Fibroblast of upper back skin (primary cell): Measurements from ENCODE around the gene TNS1.
"Not testable (repeated sequence)": the region's sequence is repeated elsewhere in the genome, so short reads cannot be mapped to it uniquely, and the experiment has no call there.

Experiments used
- DNase-seq: peaks from one replicate; pipeline ENCODE4 v3.0.0-alpha.2; 2013

The TNS1 gene

DNA sequence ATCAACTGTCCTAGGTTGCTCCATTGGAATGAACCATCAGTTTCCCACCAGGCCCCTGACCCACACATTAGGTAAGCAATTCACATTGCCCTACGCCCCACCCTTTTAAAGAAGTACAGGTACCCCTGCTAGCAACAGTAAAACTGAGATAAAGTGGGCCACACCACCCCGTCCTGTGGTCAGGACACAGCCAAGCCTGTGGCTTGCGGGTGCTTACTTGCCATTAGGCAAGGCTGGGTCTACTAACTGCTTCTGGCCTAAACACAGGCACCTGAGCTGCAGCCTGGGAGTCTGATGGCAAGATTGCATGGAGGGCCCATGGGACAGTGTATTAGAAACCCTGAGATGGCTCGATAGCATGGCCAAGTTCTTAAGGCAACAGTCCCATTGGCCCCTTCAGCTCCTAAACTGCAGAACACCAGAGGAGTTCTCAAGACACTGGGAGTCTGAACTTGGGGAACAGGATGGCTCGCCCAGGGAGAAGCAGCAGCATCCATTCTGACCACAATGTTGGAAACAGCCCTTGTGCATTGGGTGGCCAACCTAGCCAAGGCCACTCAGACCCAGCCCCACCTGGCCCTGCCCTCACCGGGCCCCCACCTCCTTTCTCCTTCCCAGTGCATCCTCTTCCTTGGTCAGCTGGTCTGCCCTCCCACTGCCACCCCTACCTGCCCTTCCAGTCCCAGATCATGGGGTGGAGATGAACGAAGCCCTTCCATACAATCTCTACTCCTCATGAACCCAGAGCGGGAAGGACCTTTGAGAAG is 177.1 kb downstream of the TNS1 start:
- DNase-seq = no peak

GRCh38 chr2:217824223-217824622 is 178.6 kb downstream of the TNS1 start:
- DNase-seq = no peak

DNA sequence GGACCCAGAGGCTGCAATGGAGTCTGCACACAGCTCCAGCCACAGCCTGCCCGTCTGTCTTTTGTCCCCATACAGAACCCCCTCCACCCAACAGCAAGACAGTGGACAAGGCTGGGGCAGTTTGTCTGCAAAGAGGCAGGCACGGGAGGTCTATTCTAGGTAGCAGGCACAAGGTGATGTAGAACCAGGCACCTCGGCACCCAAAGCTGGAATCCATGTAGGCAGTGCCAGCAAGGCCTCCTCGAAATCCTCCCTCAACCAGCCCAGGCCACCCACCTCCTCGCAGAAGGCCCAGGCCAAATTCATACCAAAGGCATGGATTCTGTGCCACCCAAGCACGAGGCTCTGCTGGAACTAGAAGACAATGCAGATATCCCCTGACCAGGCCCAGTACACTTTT is 179.2 kb downstream of the TNS1 start:
- DNase-seq = no peak

- no peak for DNase-seq
Observed at GRCh38 chr2:217822296-217823252, 180.2 kb downstream of the TNS1 start.

DNA sequence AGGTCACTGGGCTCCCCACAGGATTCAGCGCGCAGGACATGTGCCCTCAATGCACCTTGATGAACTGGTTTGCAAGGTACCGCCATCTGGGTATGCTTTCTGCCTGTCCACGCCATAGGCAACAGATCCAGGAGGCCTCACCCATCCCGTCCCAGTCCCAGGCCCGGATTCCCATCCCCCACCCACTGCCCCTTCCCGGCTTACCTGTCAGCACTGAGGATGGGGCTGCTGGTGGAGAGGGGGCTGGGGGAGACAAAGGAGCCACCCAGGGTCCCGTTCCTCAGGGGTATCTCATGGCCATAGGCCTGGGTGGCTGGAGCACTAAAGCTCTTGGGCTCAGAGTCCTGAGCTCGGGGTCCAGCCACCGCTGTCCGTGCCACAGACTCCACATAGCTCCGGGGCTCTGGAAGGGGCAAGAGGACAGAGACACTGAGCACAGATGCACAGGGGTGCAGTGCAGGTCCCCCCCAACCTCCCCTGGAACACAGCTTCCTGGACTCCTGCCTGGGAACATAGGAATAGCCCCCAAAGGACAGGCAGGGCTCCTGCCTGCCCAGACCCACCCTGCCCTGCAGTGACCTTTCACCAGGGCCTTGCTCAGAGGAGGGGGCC is 181.2 kb downstream of the TNS1 start:
- DNase-seq = no peak

GRCh38 chr2:217820904-217821303 is 181.9 kb downstream of the TNS1 start:
- DNase-seq = no peak

DNA sequence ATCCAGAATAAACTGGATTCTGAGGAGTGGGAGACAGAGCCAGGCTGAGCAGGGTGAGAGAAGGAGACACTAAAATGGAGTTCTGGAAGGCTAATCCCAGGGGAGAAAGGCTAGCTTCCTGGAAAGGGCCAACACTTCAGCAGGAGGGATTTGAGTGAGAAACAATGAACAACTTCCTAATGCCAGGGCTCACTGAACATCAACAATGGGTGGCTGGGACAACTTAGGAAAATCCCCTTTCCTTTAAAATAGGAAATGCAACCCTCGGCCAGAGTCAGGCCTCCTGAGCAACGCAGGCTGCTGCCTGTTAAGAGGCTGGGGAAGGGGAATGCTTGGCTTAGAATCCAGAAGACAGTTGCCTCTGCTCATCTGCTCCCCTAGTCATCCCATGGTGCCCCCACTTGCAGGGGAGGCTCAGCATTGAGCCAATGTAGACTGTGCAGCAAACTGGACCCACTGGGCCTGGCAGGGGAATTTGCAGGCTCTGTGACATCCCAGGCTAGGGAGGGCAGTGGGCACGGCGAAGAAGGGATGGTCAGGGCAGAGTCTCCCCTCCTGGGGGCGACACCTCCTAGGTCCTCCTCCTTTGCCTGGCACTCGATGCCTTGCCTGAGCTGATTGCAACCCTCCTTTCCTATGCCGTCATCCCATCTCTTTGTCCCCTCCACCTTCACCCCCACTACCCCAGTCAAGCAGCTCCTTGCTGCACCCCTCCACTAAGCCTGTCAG is 182.5 kb downstream of the TNS1 start:
- DNase-seq = no peak

DNA sequence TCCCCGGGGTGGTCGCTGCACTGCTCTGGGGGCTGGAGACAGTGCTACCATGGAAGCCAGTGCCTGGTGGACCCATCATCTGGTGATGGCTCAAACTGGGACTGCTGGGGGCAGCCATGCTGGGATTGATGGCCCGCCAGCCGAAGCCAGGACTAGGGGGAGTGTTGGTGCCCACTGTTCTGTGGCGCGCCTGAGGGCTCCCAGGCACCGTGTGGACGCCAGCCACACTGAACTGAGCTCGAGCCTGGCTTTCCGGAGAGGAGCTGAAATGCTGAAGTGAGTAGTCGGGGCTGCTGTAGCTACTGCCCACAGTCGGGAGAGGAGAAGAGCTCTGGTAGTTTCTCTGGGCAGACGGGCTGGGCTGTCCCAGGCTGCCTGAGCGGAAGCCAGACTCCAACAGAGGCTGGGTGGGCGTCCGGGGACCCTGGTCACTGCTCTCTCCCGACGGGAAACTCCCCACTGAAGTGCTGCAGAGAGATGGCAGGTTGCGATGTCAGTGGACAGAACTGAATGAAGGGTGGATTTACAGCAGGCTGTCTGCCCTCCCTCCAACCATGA is 184.4 kb downstream of the TNS1 start:
- DNase-seq = no peak

DNA sequence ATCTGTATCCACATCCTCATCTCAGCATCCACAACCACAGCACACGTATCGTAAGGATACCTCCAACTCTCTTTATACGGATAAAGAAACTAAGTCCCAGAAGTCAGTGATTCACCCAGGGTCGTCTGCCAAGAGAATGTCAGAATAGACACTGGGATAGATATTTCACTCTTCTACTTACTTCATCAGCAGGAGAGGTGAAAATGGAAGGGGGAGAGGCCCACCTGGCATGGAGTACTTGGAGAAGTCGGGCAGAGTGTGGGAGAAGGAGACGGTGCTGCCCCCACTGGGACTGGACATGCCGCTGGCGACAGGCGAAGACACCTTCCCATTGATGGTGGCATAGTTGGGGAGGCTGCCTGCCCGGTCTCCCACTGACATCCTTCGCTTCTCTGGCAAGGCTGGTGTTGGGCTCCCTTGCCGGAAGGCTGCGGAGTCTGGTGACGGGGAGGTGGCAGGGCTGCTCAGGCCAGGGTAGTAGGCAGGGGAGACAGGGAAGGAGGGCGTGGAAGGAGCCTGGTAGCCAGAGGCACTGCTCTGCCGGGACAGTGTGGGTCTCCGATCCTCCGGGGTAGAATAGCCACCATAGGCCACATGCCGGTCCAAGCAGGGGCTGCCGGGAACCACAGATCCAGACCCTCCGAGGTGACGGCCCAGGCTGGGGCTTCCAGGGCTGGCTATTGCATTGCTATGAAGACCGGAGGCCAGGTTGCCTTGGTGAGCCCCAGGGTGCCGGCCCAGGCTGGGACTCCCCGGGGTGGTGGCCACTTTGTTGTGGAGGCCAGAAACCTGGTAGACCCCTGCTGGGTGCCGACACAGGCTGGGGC is 185.1 kb downstream of the TNS1 start:
- DNase-seq = peak; percentile 25

DNA sequence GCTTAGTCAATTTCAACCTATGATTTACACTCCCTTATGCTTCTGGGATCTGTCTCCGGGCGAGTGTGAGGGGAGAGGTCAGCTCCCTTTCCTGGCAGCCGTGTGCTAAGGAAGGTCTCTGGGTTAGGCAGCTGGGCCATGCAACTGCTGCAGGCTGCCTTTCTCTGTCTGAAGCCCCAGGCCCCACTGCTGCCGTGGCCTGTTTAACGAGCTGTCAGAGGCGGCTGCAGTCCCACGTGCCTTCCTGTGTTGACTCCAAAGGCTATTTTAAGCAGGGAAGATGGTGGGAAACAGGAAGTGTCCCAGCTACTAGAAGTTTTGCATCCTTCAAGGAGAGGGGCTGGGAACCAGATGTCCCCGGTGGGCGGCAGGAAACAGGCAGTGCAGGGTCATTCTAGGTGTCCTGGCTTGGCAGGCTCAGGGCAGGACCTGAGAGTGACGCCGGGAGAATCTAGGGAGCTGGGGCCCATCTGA is 186.4 kb downstream of the TNS1 start:
- DNase-seq = no peak

- DNase-seq = no peak
Observed at GRCh38 chr2:217813828-217814227, 189.0 kb downstream of the TNS1 start.

- no peak for DNase-seq
Observed at GRCh38 chr2:217812170-217812569, 190.6 kb downstream of the TNS1 start.

DNA sequence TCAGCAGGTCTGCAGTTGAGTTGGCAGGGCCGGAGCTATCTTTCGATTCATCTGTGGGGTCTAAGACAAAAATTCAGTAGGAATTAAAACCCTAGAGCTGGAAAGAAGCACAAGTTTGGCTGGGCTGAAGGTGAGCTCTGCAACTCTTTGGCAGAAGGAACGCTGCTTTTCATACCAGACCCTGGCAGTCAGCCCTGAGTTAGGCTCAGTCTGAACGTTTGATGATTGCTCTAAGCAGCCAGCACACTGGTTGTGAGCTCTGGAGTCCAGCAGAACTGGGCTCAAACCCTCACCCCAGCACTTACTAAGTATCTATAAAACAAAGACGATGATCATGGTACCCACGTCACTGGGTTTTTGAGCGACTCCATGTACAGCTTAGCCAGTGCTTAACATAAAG is 192.5 kb downstream of the TNS1 start:
- no peak for DNase-seq

DNA sequence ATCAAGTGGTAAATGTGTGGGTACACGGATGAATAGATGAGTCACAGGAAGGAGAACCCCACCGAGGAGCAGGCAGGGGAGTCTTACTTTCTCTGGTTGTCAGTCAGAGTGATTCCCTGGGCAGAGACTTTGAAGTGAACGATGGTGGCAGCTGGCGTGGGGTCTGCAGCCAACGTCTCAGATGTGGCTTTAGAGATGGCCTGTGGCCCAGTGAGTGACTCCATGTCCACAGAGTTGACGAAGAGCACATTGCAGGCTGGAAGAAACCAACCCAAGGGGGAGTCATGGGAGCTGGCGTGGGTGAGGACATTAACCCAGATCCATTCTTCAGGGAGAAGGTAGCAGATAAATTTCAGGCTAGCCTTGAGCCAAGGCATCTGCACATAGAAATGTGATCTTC is 193.1 kb downstream of the TNS1 start:
- no peak for DNase-seq

DNA sequence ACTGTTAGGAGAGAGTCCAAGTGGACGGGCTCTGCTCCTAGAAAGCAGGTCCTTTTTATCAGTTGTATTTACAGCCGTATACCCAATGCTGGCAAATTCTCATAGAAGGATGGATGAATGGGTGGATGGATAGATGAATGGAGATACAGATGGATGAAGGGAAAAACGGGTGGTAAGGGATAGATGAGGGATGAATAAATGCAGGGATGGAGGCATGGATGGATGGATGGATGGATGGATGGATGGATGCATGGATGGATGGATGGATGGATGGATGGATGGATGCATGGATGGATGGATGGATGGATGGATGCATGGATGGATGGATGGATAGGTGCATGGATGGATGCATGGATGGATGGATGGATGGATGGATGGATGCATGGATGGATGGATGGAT is 193.8 kb downstream of the TNS1 start:
- DNase-seq = not testable (repeated sequence)

GRCh38 chr2:217808326-217808725 is 194.5 kb downstream of the TNS1 start:
- DNase-seq = no peak

GRCh38 chr2:217807753-217808152 is 195.0 kb downstream of the TNS1 start:
- no peak for DNase-seq

DNA sequence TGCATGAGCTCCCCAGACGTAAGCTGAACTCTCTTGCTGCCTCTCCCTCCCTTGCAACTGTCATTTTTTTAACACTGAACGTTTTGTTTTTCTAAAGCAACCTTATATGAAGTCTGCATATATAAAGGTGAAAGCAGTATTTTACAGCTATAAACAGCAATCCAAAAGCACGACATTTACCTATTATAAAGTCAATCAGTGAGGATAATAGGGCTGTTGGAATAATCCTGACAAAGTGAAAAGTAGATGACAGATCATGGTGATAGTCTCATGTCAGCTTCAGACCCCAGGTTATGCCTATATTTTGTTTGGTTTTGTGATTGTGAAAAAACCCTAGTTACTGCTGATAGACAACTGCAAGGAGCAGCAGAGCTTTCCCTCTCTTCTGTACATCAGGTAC is 195.8 kb downstream of the TNS1 start:
- DNase-seq = no peak

GRCh38 chr2:217806482-217806765 is 196.4 kb downstream of the TNS1 start:
- no peak for DNase-seq

DNA sequence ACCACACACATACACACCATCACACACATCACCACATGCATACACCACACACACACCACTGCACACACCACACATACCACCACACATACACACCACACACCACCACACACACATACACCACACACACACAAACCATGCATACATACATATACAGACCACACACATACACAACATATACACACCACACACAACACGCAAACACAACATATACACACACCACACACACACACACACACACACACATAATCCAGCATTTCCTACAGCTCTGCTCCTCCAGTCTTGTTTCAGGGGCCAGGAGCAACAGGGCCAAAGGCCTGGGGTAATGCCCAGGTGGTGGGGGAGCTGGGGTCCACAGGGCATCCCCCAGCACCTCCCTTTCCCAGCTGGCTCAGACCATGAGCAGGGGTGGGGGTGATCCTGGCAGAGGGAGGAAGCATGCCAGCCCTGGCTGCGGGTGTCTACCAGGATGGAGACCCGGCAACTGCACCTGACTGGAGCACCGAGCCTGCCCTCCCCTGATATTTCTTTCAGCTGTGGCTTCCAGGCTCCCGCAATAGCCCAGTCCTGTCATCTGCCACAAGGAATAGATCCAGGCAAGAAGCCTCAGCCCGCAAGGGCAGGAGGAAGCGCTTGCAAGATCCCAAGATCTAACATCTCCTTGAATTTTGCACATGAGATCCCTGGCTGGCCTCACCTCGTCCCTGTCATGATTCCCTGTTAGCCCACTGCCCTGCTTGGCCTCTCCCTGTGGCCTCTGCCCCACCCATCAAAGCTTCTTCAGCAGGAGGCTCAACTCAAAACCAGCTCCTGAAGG is 196.9 kb downstream of the TNS1 start:
- no peak for DNase-seq
